ENCODE results near the gene RARS2. TPM values are rescaled to one million over a fixed set of nuclear protein-coding genes. Genes with fewer than 3 reads are reported as not detected.

Gene RARS2
- total RNA-seq, 4 donors from 2014 or later: 28.4 to 38.7 (median 30.4) TPM

GRCh38 chr6:87633851-87634250 is 44.1 kb upstream of the RARS2 start:
- Histone ChIP-seq H3K9me3 (no peaks in the 10 kb centered on the region), H3K36me3 (peaks cover 0 to 7% of the 10 kb centered on the region in 2 donors), H3K27me3 (no peaks in the 10 kb centered on the region), H3K4me3 (replicated peaks in 1 of 3) (no peak overlapping the region), H3K27ac (no peak overlapping the region), H3K4me1 (no peaks in the 10 kb centered on the region)
- no peak for DNase-seq
- WGBS, 2 donors: 80 to 82% methylated on average over 3 of the region's 3 CpGs
- TF ChIP-seq CTCF (IDR thresholded peaks at IDR 0.05) (no peak), POLR2A (IDR thresholded peaks at IDR 0.05) (no peak)
- intact Hi-C loops (cut with DNase I): no loop called here

- TF ChIP-seq POLR2A (IDR thresholded peaks at IDR 0.05) (no peak), CTCF (IDR thresholded peaks at IDR 0.05) (no peak)
These were observed 41.0 kb upstream of the RARS2 start for GRCh38 chr6:87630746-87631145.

GRCh38 chr6:87628881-87629280 is 39.1 kb upstream of the RARS2 start:
- H3K27me3 ChIP-seq: no peaks in the 10 kb centered on the region
- no peaks in the 10 kb centered on the region for H3K9me3 ChIP-seq
- intact Hi-C loops (cut with DNase I): no loop called here
- no peak for DNase-seq
- no peaks in the 10 kb centered on the region for H3K36me3 ChIP-seq
- no peak overlapping the region for H3K27ac ChIP-seq
- H3K4me1 ChIP-seq: no peaks in the 10 kb centered on the region
- no peak overlapping the region for H3K4me3 ChIP-seq (replicated peaks in 1 of 3)
- TF ChIP-seq CTCF (IDR thresholded peaks at IDR 0.05) (no peak), POLR2A (IDR thresholded peaks at IDR 0.05) (no peak)

More at GRCh38 chr6:87630746-87631145, 41.0 kb upstream of the RARS2 start:
- intact Hi-C loops (cut with DNase I): no loop called here
- no peaks in the 10 kb centered on the region for H3K4me1 ChIP-seq
- no peak overlapping the region for H3K4me3 ChIP-seq (replicated peaks in 1 of 3)
- no peak for DNase-seq
- H3K9me3 ChIP-seq: no peaks in the 10 kb centered on the region
- no peak overlapping the region for H3K27ac ChIP-seq
- no peaks in the 10 kb centered on the region for H3K27me3 ChIP-seq
- WGBS, 2 donors: 92 to 96% methylated on average over 1 of the region's 1 CpG
- H3K36me3 ChIP-seq: no peaks in the 10 kb centered on the region

- Histone ChIP-seq H3K27ac (no peak overlapping the region), H3K4me3 (replicated peaks in 1 of 3) (no peak overlapping the region), H3K9me3 (no peaks in the 10 kb centered on the region), H3K27me3 (no peaks in the 10 kb centered on the region), H3K4me1 (no peaks in the 10 kb centered on the region), H3K36me3 (no peaks in the 10 kb centered on the region)
- DNase-seq: no peak
- intact Hi-C loops (cut with DNase I): no loop called here
- no peak for TF ChIP-seq POLR2A (IDR thresholded peaks at IDR 0.05)
- WGBS, 2 donors: 84 to 86% methylated on average over 2 of the region's 2 CpGs
These were observed 38.6 kb upstream of the RARS2 start for GRCh38 chr6:87628424-87628823.

- H3K36me3 ChIP-seq: no peaks in the 10 kb centered on the region
- intact Hi-C loops (cut with DNase I): no loop called here
- TF ChIP-seq CTCF (IDR thresholded peaks at IDR 0.05) (no peak), POLR2A (IDR thresholded peaks at IDR 0.05) (no peak)
- no peaks in the 10 kb centered on the region for H3K9me3 ChIP-seq
- H3K27ac ChIP-seq: no peak overlapping the region
- H3K27me3 ChIP-seq: no peaks in the 10 kb centered on the region
- 92 to 94% methylated on average over 3 of the region's 3 CpGs for WGBS, 2 donors
- DNase-seq: no peak
- H3K4me1 ChIP-seq: no peaks in the 10 kb centered on the region
- H3K4me3 ChIP-seq (replicated peaks in 1 of 3): no peak overlapping the region
These were observed 33.5 kb upstream of the RARS2 start for GRCh38 chr6:87623248-87623647.

- TF ChIP-seq CTCF (IDR thresholded peaks at IDR 0.05) (no peak), POLR2A (IDR thresholded peaks at IDR 0.05) (no peak)
- no peaks in the 10 kb centered on the region for H3K36me3 ChIP-seq
- no peak overlapping the region for H3K27ac ChIP-seq
- intact Hi-C loops (cut with DNase I): no loop called here
- H3K27me3 ChIP-seq: no peaks in the 10 kb centered on the region
- H3K4me1 ChIP-seq: no peaks in the 10 kb centered on the region
- H3K4me3 ChIP-seq (replicated peaks in 1 of 3): no peak overlapping the region
- 86 to 90% methylated on average over 3 of the region's 3 CpGs for WGBS, 2 donors
- no peak for DNase-seq
- H3K9me3 ChIP-seq: no peaks in the 10 kb centered on the region
These were observed 28.7 kb upstream of the RARS2 start for GRCh38 chr6:87618531-87618930.

Measured in thyroid gland (tissue), 4 donors.